GM21576 (cell line): ENCODE data around the gene LYSMD3.
A peak's percentile ranks its signal among the peaks of the same experiment; 100 is the strongest.
"Not testable (repeated sequence)": the region's sequence is repeated elsewhere in the genome, so short reads cannot be mapped to it uniquely, and the experiment has no call there.

Experiments
- ATAC-seq: cut with Tn5 transposase; IDR thresholded peaks from one replicate; pipeline ENCODE4 v1.9.1; 2021; ENCODE audit warnings: mild to moderate bottlenecking, moderate library complexity; ENCODE audit not compliant: unreplicated experiment

The LYSMD3 gene

GRCh38 chr5:90529194-90529938 is at the start of gene LYSMD3:
Gene LYSMD3 (minus strand): TSS chr5:90529584. CDS start chr5:90525289, 4,295 bp downstream.
- ATAC-seq: peak; percentile 90

GRCh38 chr5:90576566-90576965 is 47.2 kb upstream of the LYSMD3 start:
- ATAC-seq: not testable (repeated sequence)

- ATAC-seq: no peak
These were observed 46.3 kb upstream of the LYSMD3 start for GRCh38 chr5:90575712-90576111.

GRCh38 chr5:90571147-90571773 is 41.9 kb upstream of the LYSMD3 start:
- no peak for ATAC-seq

GRCh38 chr5:90570034-90570433 is 40.6 kb upstream of the LYSMD3 start:
- ATAC-seq: no peak

GRCh38 chr5:90569084-90569483 is 39.7 kb upstream of the LYSMD3 start:
- ATAC-seq: no peak

GRCh38 chr5:90565491-90565890 is 36.1 kb upstream of the LYSMD3 start:
- ATAC-seq: no peak

- no peak for ATAC-seq
These were observed 33.7 kb upstream of the LYSMD3 start for GRCh38 chr5:90563108-90563507.

GRCh38 chr5:90562341-90562740 is 33.0 kb upstream of the LYSMD3 start:
- ATAC-seq: no peak

- ATAC-seq: no peak
These were observed 32.4 kb upstream of the LYSMD3 start for GRCh38 chr5:90561766-90562165.

- no peak for ATAC-seq
These were observed 31.4 kb upstream of the LYSMD3 start for GRCh38 chr5:90560771-90561170.

- ATAC-seq: no peak
These were observed 29.2 kb upstream of the LYSMD3 start, which contains the start of gene ADGRV1 for GRCh38 chr5:90558344-90559192. Gene ADGRV1 (plus strand): TSS chr5:90558797. CDS start chr5:90558896, 99 bp downstream.

- ATAC-seq: no peak
These were observed 28.5 kb upstream of the LYSMD3 start for GRCh38 chr5:90557871-90558270.

GRCh38 chr5:90557391-90557790 is 28.0 kb upstream of the LYSMD3 start:
- ATAC-seq: no peak

- no peak for ATAC-seq
These were observed 26.3 kb upstream of the LYSMD3 start for GRCh38 chr5:90555666-90556065.

GRCh38 chr5:90554358-90555006 is 25.1 kb upstream of the LYSMD3 start:
- ATAC-seq: no peak

- ATAC-seq: no peak
These were observed 24.3 kb upstream of the LYSMD3 start for GRCh38 chr5:90553711-90554110.

- ATAC-seq: no peak
These were observed 22.0 kb upstream of the LYSMD3 start for GRCh38 chr5:90551376-90551775.

GRCh38 chr5:90550963-90551362 is 21.6 kb upstream of the LYSMD3 start:
- no peak for ATAC-seq

GRCh38 chr5:90549729-90550275 is 20.4 kb upstream of the LYSMD3 start:
- no peak for ATAC-seq

- ATAC-seq: no peak
These were observed 19.8 kb upstream of the LYSMD3 start for GRCh38 chr5:90549223-90549622.
